HG02642 (cell line): ENCODE measurements around the gene SEMA5A.

Source experiments
- ATAC-seq: cut with Tn5 transposase; IDR thresholded peaks from one replicate; pipeline ENCODE4 v1.9.1; 2021; ENCODE audit warnings: mild to moderate bottlenecking; ENCODE audit not compliant: unreplicated experiment, poor library complexity

Gene SEMA5A

GRCh38 chr5:9545992-9546851 lies at the start of gene SEMA5A:
Gene SEMA5A, minus strand, starts transcription at chr5:9546075. Its CDS starts 166,129 bp downstream, at chr5:9379946.
- no peak for ATAC-seq

DNA sequence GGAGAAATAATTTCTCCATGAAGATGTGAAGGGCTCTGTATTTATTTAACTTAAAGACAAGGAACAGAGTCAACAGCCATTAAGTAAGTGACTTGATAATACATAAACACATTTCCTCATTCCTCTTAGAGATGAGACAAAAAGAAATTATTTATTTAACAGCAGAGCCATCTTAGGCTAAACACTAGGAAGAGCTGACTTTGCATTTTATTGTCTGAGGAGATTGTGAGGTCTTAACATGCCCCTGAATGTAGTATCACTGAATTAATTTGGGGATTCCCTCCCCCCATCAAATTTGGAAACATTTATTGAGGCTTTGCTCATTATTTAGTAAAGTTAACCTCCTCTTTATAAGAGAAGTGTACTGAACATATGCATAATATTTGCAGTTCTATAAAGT lies 49.0 kb upstream of the SEMA5A start:
- no peak for ATAC-seq

DNA sequence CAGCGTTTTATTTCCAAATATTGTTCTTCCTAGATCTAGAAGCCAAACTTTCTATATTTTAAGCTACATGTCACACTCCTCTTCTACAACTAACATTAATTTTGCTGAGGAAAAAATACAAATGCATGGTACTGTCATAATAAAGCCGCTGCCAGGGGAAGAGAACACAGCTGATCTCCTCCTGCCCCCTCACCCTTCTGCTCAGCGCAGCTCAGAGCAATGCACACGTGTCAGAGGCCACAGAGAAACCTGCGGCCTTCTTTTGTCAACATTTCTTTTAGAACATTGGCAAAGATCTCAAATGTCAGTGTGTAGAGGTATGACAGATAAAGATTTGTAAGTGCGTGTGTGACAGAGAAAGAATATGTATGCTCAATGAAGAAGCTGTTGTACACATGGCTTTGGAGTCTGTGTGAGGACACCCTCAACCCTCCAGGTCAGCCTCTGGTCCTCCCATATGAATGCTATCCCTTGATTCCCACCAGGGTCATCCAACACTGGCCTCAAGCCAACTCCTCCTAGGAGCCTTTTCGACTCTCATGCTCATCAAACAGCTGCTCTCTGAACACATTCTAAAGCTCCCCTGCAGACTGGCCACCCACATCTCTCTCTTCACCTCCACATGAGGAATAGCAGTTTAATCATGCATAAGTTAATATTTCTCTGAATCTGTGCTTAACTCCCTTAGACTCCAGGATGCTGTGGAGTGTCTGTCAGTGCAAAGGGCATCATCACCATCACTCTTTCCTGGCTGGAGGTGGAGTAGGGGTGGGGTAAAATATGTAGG lies 43.4 kb upstream of the SEMA5A start:
- no peak for ATAC-seq

- no peak for ATAC-seq
Measured at GRCh38 chr5:9588254-9588653, 42.4 kb upstream of the SEMA5A start.

- ATAC-seq, result no peak
Measured at GRCh38 chr5:9587135-9587534, 41.3 kb upstream of the SEMA5A start.

DNA sequence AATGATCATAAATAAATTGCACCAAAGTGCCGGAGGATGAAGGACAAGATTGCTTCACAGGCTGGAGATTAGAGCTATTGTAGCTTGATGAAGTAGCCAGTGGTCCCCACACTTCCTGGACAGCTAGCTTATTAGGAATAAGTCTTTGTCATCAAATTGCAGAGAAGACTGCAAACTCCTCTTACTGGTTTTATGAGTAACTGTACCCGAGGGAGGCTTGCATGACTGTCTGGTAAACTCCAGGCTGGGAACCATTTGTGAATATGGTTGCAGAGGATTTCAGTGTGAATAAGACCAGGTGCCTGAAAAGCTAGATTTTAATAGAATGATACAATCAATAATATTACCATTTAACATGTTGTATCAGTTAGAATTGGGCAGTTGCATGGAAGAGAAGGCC lies 36.5 kb upstream of the SEMA5A start:
- no peak for ATAC-seq

DNA sequence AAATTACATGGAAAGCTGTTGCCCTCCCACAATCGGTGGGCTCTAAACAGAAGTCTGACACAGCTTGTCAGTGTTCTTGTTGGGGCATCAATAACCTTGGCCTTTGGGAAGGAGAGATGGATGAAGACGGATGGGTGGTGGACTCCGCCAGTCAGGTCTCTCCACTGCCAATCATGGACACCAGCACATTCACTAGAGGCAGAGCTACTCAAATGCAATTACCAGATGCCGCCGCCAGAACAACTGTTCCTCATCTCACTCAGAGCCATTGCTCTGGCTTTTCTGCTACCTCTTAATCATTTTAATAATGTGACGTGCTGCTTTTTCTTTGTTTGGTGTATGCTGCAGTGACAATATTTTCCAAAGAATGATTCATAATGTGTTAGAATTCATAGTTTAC lies 27.9 kb upstream of the SEMA5A start:
- ATAC-seq, result no peak

DNA sequence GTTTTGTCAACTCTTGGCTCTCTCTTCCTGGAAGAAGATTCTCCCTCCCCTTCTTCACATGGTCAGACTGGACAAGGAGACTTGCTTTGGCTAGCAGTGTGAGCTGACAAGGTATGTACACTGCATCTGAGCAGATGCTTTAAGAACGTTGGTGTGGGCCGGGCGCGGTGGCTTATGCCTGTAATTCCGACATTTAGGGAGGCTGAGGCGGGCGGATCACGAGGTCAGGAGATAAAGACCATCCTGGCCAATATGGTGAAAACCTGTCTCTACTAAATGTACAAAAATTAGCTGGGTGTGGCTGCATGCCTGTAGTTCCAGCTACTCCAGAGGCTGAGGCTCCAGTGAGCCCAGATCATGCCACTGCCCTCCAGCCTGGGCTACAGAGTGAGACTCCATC lies 26.4 kb upstream of the SEMA5A start:
- no peak for ATAC-seq

DNA sequence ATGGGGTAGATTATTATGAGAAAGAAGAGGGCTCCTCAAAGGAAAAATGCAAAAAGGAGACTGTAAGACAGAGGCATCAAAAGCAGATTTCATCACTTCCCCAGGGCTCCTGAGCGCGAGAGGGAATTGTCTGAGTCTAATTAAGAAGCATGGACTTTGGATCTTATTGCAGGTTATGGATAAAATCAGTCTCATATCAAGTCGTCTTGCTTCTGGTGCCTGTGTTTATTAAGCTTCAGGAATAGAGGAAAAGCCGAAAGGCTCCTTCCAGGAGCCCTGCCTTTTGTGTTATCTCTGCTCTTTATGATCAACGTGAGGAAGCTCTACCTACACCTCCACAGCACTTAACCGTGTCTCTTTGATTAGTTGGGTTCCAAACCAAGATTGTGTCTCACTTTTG lies 25.0 kb upstream of the SEMA5A start:
- ATAC-seq, result no peak

DNA sequence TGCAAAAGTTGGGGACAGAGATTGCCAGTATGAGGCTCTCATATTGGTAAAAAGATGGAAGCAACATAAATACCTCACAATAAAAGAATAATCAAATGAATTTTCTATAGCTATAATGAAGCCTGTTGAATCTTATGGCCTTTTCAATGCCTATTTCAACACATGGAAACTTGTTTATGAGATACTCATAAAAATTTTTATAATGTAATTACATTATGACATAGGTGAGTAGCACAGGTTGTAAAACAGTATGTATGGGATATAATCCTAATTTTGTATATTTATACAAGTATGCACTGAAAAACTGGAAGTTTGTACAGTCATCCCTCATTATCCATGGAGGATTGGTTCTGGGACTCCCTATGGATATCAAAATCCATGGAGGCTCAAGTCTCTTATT lies 21.2 kb upstream of the SEMA5A start:
- ATAC-seq, result no peak

DNA sequence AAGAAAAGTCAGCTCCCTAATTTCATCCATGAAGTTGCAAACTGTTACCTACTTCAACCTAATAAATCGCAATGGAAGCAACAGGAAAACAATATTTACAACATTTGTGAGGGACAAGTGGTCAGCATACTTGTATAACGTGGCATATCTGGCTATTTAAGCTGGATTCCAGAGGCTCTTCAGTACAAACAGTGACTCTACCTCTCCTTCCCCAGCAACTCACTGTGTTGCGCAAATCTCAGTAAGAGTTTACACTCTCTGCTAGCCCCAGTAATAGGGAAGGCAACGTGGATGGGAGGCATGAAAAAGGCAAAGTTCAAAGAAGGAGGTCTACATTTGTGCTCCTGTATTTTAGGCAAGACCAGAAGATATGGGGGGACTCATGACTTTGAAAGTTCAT lies 18.9 kb upstream of the SEMA5A start:
- ATAC-seq, result no peak

DNA sequence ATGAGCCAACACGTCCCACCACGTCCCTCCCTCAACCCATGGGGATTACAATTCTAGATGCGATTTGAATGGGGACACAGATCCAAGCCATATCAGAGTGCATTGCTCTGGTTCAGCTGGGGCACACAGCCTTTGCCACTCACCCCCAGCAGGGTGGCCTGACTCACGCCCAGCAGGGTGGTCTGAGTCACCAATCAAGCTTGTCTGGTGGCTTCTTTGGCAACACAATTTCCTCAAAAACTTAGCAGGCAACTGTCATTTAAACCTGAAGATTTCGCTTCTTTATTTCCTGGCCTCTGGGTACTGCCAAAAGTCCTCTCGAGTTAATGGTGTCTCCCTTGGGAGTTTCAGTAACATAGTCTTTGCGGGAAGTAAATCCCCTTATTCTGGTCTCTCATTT lies 16.3 kb upstream of the SEMA5A start:
- no peak for ATAC-seq

GRCh38 chr5:9559965-9560364 lies 14.1 kb upstream of the SEMA5A start:
- ATAC-seq, result no peak

- no peak for ATAC-seq
Measured at GRCh38 chr5:9558319-9558965, 12.6 kb upstream of the SEMA5A start.

DNA sequence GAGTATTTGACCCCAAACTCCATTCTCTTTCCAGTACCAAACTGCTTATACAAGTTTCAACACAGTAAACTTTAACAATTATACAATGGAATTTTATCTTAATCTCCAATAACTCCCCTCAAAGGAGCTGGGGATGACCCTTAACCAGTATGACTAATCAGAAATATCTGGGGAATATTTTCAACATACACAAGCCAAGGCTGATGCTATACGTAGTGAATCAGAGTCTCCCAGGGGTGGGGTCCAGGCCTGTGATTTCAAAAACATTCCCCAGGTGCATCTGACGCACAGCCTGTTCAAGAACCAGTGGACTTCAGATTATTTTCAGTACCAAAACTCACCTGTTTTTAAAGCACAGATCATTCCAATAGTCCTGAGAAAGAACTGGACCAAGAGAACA lies 11.8 kb upstream of the SEMA5A start:
- no peak for ATAC-seq

DNA sequence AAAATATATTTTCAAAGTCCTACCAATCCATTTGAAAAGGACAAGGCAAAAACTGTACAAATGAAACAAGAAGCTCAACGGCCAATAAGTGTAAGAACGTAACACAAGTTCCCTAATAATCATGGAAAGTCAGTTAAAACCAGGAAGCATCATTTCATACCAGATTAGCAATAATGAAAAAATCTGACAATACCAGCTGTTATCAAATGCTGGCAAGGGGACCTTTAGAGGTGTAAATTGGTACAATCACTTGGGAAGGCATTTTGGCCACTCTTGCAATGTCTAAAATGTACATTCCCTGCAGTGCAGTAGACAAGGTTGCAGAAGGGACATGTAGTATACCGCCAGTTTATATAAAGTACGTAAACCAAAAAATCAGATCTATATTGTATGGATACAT lies 10.1 kb upstream of the SEMA5A start:
- no peak for ATAC-seq

- no peak for ATAC-seq
Measured at GRCh38 chr5:9554122-9554521, 8.2 kb upstream of the SEMA5A start.

DNA sequence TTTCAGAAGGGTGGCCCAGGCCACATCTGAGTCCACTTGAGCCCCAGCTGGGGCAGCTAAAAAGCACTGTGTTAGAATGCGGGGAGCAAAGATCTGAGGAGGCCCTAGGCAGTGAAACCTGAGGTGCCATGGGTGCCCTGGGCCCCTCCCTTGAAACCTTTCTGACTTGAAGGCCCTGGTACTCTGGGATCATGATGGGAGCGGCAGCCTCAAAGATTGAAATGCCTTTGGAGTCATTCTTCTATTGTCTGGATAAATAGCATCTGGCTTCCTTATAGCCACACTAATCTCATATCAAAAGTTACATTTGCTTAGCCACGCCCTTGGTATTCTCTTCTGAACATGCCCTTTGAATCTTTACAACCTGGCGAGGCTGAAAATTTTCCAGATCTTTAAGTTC lies 7.7 kb upstream of the SEMA5A start:
- no peak for ATAC-seq

GRCh38 chr5:9551567-9552537 lies 6.0 kb upstream of the SEMA5A start:
- no peak for ATAC-seq

DNA sequence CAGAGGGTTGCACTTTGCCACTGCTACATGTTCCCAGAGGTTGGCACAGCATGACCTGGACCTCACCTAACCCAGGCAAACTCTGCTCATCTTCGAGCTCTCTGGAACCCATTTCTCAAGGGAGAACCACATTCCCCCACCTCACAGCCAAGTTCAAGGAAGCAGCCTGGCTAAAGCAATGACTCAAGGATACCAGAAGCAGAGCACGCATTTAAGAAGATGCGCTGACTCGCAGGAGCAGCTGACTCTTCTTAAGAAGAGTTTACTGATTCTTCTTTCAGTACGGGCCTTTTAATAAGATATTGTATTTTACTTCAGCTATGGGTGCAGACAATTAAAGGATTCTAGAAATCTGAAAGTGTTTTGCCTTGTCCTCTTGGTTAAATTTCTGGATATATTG lies 4.1 kb upstream of the SEMA5A start:
- no peak for ATAC-seq
